ENCODE results near the gene ARMS2.

- TF ChIP-seq CTCF (conservative IDR thresholded peaks at IDR 0.05; ENCODE audit: low read length) (no peak), EZH2phosphoT487 (IDR thresholded peaks at IDR 0.05; ENCODE audit: borderline replicate concordance, low read depth, low read length) (no peak)
Observed at GRCh38 chr10:122490786-122491680, 36.6 kb downstream of the ARMS2 start.
